IgD-negative memory B cell (primary cell): Measurements from ENCODE around the gene MYRIP. TPM values are rescaled to one million over a fixed set of nuclear protein-coding genes. Genes with fewer than 3 reads are reported as not detected.
"Not testable (repeated sequence)": the region's sequence is repeated elsewhere in the genome, so short reads cannot be mapped to it uniquely, and the experiment has no call there.

Source experiments
- H3K27ac Mint-ChIP-seq, 3 donors: one replicate each; pipeline ENCODE4 v1.8.0; 2020 to 2022; ENCODE audit warnings: mild to moderate bottlenecking in 3 of 3, mixed read lengths in 3 of 3, moderate library complexity in 1 of 3
- H3K27me3 Mint-ChIP-seq: one replicate; pipeline ENCODE4 v1.8.0; 2021; ENCODE audit warnings: mixed read lengths
- H3K36me3 Mint-ChIP-seq: one replicate; pipeline ENCODE4 v1.8.0; 2020; ENCODE audit warnings: mild to moderate bottlenecking, mixed read lengths
- H3K4me1 Mint-ChIP-seq, 3 donors: one replicate each; pipeline ENCODE4 v1.8.0; 2020 to 2022; ENCODE audit warnings: mixed read lengths in 3 of 3, mild to moderate bottlenecking in 1 of 3
- H3K4me3 Mint-ChIP-seq, 4 donors: one replicate each; pipeline ENCODE4 v1.8.0; 2020 to 2022; ENCODE audit warnings: mild to moderate bottlenecking in 4 of 4, mixed read lengths in 4 of 4, moderate library complexity in 3 of 4
- H3K9me3 Mint-ChIP-seq, 3 donors: one replicate each; pipeline ENCODE4 v1.8.0; 2020 to 2021; ENCODE audit warnings: mixed read lengths in 3 of 3, mild to moderate bottlenecking in 1 of 3
- polyA plus RNA-seq: library from polyadenylated mRNA; unstranded; fragments of 300-500 nt; fragmentation: Illumina TruSeq; gene quantifications from one replicate; pipeline ENCODE4 v1.2.3, GENCODE V29; 2021

Gene MYRIP
- polyA plus RNA-seq, 1 donor from 2014 or later, result 0.11 TPM

GRCh38 chr3:40133886-40134575 is 324.6 kb downstream of the MYRIP start:
- H3K9me3 Mint-ChIP-seq, result peaks cover 0 to 11% (median 0%) of the 10 kb centered on the region in 3 donors
- not testable (repeated sequence) for H3K36me3 Mint-ChIP-seq, H3K27ac Mint-ChIP-seq, H3K4me1 Mint-ChIP-seq, H3K27me3 Mint-ChIP-seq, H3K4me3 Mint-ChIP-seq

GRCh38 chr3:40137591-40138295 is 328.3 kb downstream of the MYRIP start:
- H3K9me3 Mint-ChIP-seq, result peaks cover 2 to 15% (median 11%) of the 10 kb centered on the region in 3 donors
- no peak overlapping the region for H3K27ac Mint-ChIP-seq
- H3K4me3 Mint-ChIP-seq, result no peak overlapping the region
- no peaks in the 10 kb centered on the region for H3K36me3 Mint-ChIP-seq
- peaks cover 2% of the 10 kb centered on the region for H3K27me3 Mint-ChIP-seq
- H3K4me1 Mint-ChIP-seq, result peaks cover 0 to 2% (median 0%) of the 10 kb centered on the region in 3 donors

- Mint-ChIP-seq H3K4me1 (peaks cover 0 to 2% (median 0%) of the 10 kb centered on the region in 3 donors), H3K9me3 (peaks cover 2 to 15% (median 3%) of the 10 kb centered on the region in 3 donors), H3K4me3 (no peak overlapping the region), H3K27ac (no peak overlapping the region), H3K36me3 (no peaks in the 10 kb centered on the region), H3K27me3 (peaks cover 7% of the 10 kb centered on the region)
Observed at GRCh38 chr3:40143283-40144090, 334.1 kb downstream of the MYRIP start.

- H3K9me3 Mint-ChIP-seq, result no peaks in the 10 kb centered on the region
- H3K4me1 Mint-ChIP-seq, result no peaks in the 10 kb centered on the region
- no peaks in the 10 kb centered on the region for H3K36me3 Mint-ChIP-seq
- no peak overlapping the region for H3K27ac Mint-ChIP-seq
- H3K4me3 Mint-ChIP-seq, result no peak overlapping the region
- peaks cover 5% of the 10 kb centered on the region for H3K27me3 Mint-ChIP-seq
Observed at GRCh38 chr3:40148827-40149226, 339.4 kb downstream of the MYRIP start.

GRCh38 chr3:40152482-40153133 is 343.2 kb downstream of the MYRIP start:
- H3K36me3 Mint-ChIP-seq, result no peaks in the 10 kb centered on the region
- peaks cover 2% of the 10 kb centered on the region for H3K27me3 Mint-ChIP-seq

GRCh38 chr3:40160933-40161332 is 351.5 kb downstream of the MYRIP start:
- peaks cover 0 to 8% (median 0%) of the 10 kb centered on the region in 3 donors for H3K9me3 Mint-ChIP-seq
- no peaks in the 10 kb centered on the region for H3K4me1 Mint-ChIP-seq
- H3K27ac Mint-ChIP-seq, result no peak overlapping the region
- peak overlapping the region in 1 of 4 donors; percentile 35 for H3K4me3 Mint-ChIP-seq
- H3K27me3 Mint-ChIP-seq, result peaks cover 2% of the 10 kb centered on the region
- H3K36me3 Mint-ChIP-seq, result peaks cover 2% of the 10 kb centered on the region

More at GRCh38 chr3:40152482-40153133, 343.2 kb downstream of the MYRIP start:
- no peak overlapping the region for H3K4me3 Mint-ChIP-seq
- no peaks in the 10 kb centered on the region for H3K9me3 Mint-ChIP-seq
- no peak overlapping the region for H3K27ac Mint-ChIP-seq
- no peaks in the 10 kb centered on the region for H3K4me1 Mint-ChIP-seq

- Mint-ChIP-seq H3K9me3 (peaks cover 0 to 8% (median 0%) of the 10 kb centered on the region in 3 donors), H3K4me3 (no peak overlapping the region), H3K27ac (no peak overlapping the region), H3K36me3 (peaks cover 2% of the 10 kb centered on the region), H3K27me3 (peaks cover 2% of the 10 kb centered on the region), H3K4me1 (no peaks in the 10 kb centered on the region)
Observed at GRCh38 chr3:40162616-40163015, 353.2 kb downstream of the MYRIP start.

- Mint-ChIP-seq H3K9me3 (peaks cover 0 to 3% (median 0%) of the 10 kb centered on the region in 3 donors), H3K27ac (no peak overlapping the region), H3K4me3 (no peak overlapping the region), H3K27me3 (peaks cover 2% of the 10 kb centered on the region), H3K36me3 (peaks cover 3% of the 10 kb centered on the region), H3K4me1 (peaks cover 12 to 13% (median 12%) of the 10 kb centered on the region in 3 donors)
Observed at GRCh38 chr3:40166997-40167396, 357.6 kb downstream of the MYRIP start.

GRCh38 chr3:40167958-40168357 is 358.5 kb downstream of the MYRIP start:
- H3K4me1 Mint-ChIP-seq, result peaks cover 12 to 13% (median 12%) of the 10 kb centered on the region in 3 donors
- H3K4me3 Mint-ChIP-seq, result no peak overlapping the region
- peaks cover 3% of the 10 kb centered on the region for H3K36me3 Mint-ChIP-seq
- no peak overlapping the region for H3K27ac Mint-ChIP-seq
- H3K9me3 Mint-ChIP-seq, result peaks cover 0 to 3% (median 0%) of the 10 kb centered on the region in 3 donors
- peaks cover 2% of the 10 kb centered on the region for H3K27me3 Mint-ChIP-seq

- peak overlapping the region in 3 of 4 donors; percentile 67 to 88 (median 69) for H3K4me3 Mint-ChIP-seq
- H3K27ac Mint-ChIP-seq, result no peak overlapping the region
- no peaks in the 10 kb centered on the region for H3K9me3 Mint-ChIP-seq
- peaks cover 3% of the 10 kb centered on the region for H3K36me3 Mint-ChIP-seq
- H3K27me3 Mint-ChIP-seq, result no peaks in the 10 kb centered on the region
- peaks cover 12 to 13% (median 12%) of the 10 kb centered on the region in 3 donors for H3K4me1 Mint-ChIP-seq
Observed at GRCh38 chr3:40169983-40170382, 360.6 kb downstream of the MYRIP start.

- Mint-ChIP-seq H3K4me3 (peak overlapping the region in 3 of 4 donors; percentile 67 to 88 (median 69)), H3K9me3 (no peaks in the 10 kb centered on the region), H3K36me3 (peaks cover 3% of the 10 kb centered on the region), H3K27me3 (no peaks in the 10 kb centered on the region), H3K4me1 (peaks cover 12 to 13% (median 12%) of the 10 kb centered on the region in 3 donors), H3K27ac (no peak overlapping the region)
Observed at GRCh38 chr3:40170395-40170794, 361.0 kb downstream of the MYRIP start.

GRCh38 chr3:40172560-40172959 is 363.2 kb downstream of the MYRIP start:
- no peak overlapping the region for H3K27ac Mint-ChIP-seq
- peaks cover 3% of the 10 kb centered on the region for H3K36me3 Mint-ChIP-seq
- no peaks in the 10 kb centered on the region for H3K27me3 Mint-ChIP-seq
- H3K4me3 Mint-ChIP-seq, result no peak overlapping the region
- H3K4me1 Mint-ChIP-seq, result peaks cover 12 to 13% (median 12%) of the 10 kb centered on the region in 3 donors
- no peaks in the 10 kb centered on the region for H3K9me3 Mint-ChIP-seq

- Mint-ChIP-seq H3K4me3 (no peak overlapping the region), H3K36me3 (peaks cover 3% of the 10 kb centered on the region), H3K9me3 (no peaks in the 10 kb centered on the region), H3K4me1 (peaks cover 12 to 13% (median 12%) of the 10 kb centered on the region in 3 donors), H3K27ac (no peak overlapping the region), H3K27me3 (no peaks in the 10 kb centered on the region)
Observed at GRCh38 chr3:40173227-40173721, 363.9 kb downstream of the MYRIP start.

- Mint-ChIP-seq H3K36me3 (no peaks in the 10 kb centered on the region), H3K9me3 (no peaks in the 10 kb centered on the region), H3K27me3 (no peaks in the 10 kb centered on the region), H3K27ac (no peak overlapping the region), H3K4me1 (no peaks in the 10 kb centered on the region), H3K4me3 (no peak overlapping the region)
Observed at GRCh38 chr3:40178012-40178594, 368.7 kb downstream of the MYRIP start.
